Liver (tissue), 3 donors: ENCODE measurements around the gene TACO1.

Experiments used
- JUND ChIP-seq, 2 donors: IDR thresholded peaks; 2 replicates each; pipeline ENCODE4 v1.6.1; 2016; ENCODE audit warnings: antibody characterized with exemption in 2 of 2
- TF ChIP-seq, protein P1 (sequence below): IDR thresholded peaks from 2 replicates; pipeline ENCODE4 v1.6.1; 2016; ENCODE audit warnings: antibody characterized with exemption
- TF ChIP-seq, protein P2 (sequence below): fragments of 150-350 bp; IDR thresholded peaks from 2 replicates; pipeline ENCODE4 v1.5.1; 2017; ENCODE audit warnings: improper control_type of control experiment, low read depth, low read length; ENCODE audit not compliant: missing input control
- donor health status: healthy.
- donor health status: healthy.

DNA sequence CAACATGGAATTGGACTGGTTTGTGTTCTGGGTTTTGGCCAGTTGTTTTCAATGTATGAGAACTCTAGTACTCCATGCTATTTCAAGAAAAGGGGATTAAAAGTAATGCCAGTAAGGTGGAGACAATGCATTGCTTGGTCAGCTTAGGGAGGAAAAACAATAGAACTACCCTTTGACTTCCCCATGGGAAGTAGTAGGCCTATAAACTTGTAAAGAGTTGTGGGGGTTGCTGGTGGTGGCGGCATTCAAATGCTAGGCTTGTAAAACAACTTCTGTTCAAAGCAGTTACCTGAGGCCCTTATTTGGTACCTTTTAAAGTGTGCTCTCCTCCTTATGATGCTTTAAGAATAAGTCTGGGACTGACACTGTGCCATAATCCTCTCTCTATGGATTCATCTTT, 30.9 kb downstream of the TACO1 start:
- TF ChIP-seq, protein P1, sequence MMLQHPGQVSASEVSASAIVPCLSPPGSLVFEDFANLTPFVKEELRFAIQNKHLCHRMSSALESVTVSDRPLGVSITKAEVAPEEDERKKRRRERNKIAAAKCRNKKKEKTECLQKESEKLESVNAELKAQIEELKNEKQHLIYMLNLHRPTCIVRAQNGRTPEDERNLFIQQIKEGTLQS, result no peak
- TF ChIP-seq, protein P2, sequence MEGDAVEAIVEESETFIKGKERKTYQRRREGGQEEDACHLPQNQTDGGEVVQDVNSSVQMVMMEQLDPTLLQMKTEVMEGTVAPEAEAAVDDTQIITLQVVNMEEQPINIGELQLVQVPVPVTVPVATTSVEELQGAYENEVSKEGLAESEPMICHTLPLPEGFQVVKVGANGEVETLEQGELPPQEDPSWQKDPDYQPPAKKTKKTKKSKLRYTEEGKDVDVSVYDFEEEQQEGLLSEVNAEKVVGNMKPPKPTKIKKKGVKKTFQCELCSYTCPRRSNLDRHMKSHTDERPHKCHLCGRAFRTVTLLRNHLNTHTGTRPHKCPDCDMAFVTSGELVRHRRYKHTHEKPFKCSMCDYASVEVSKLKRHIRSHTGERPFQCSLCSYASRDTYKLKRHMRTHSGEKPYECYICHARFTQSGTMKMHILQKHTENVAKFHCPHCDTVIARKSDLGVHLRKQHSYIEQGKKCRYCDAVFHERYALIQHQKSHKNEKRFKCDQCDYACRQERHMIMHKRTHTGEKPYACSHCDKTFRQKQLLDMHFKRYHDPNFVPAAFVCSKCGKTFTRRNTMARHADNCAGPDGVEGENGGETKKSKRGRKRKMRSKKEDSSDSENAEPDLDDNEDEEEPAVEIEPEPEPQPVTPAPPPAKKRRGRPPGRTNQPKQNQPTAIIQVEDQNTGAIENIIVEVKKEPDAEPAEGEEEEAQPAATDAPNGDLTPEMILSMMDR, result no peak
- no peak for TF ChIP-seq JUND (IDR thresholded peaks at IDR 0.05)
